Keratinocyte (primary cell): ENCODE results near the gene CGNL1. TPM values are rescaled to one million over a fixed set of nuclear protein-coding genes. Genes with fewer than 3 reads are reported as not detected.

Experiments
- DNase-seq: peaks from one replicate; pipeline ENCODE4 v3.0.0-alpha.2; 2011; ENCODE audit warnings: low read depth, missing footprints, low spot score
- FAIRE-seq: peaks from 2 replicates; lab custom pipeline; 2011; peaks lifted over from hg19 to GRCh38; lab: Jason Lieb, UNC
- H2AFZ ChIP-seq: 2 replicates; pipeline ENCODE4 v1.6.0; 2012; ENCODE audit warnings: low read length, control low read depth, inconsistent platforms; ENCODE audit not compliant: control insufficient read depth
- H3K27ac ChIP-seq: 2 replicates; pipeline ENCODE4 v1.5.1; 2011; ENCODE audit warnings: low read length; ENCODE audit not compliant: control insufficient read depth, insufficient read depth
- H3K27me3 ChIP-seq: 3 replicates; pipeline ENCODE4 v1.6.0; 2011; ENCODE audit warnings: low read length; ENCODE audit not compliant: control insufficient read depth, insufficient read depth; ENCODE audit errors: extremely low read depth
- H3K36me3 ChIP-seq, 2 experiments: 2 replicates in 1 of 2; 3 replicates in 1 of 2; pipeline ENCODE4 v1.5.1; 2011; ENCODE audit warnings: low read length in 2 of 2, mild to moderate bottlenecking in 1 of 2; ENCODE audit not compliant: control insufficient read depth in 2 of 2, insufficient read depth in 2 of 2; ENCODE audit errors: extremely low read depth in 1 of 2
- H3K4me1 ChIP-seq: 3 replicates; pipeline ENCODE4 v1.5.1; 2011; ENCODE audit warnings: low read length; ENCODE audit not compliant: control insufficient read depth, insufficient read depth; ENCODE audit errors: extremely low read depth
- H3K4me2 ChIP-seq: 3 replicates; pipeline ENCODE4 v1.6.0; 2011; ENCODE audit warnings: low read depth, low read length; ENCODE audit not compliant: control insufficient read depth, insufficient read depth; ENCODE audit errors: extremely low read depth
- H3K4me3 ChIP-seq, 3 experiments: fragments of 200-600 bp in 1 of 3; sonication (generic) in 1 of 3; 2 replicates in 2 of 3; 3 replicates in 1 of 3; pipeline ENCODE4 v1.5.1; 2011 to 2016; ENCODE audit warnings: low read length in 3 of 3, mild to moderate bottlenecking in 3 of 3, control low read depth in 2 of 3, inconsistent platforms in 1 of 3, low read depth in 1 of 3, mixed read lengths in 1 of 3, mixed run types in 1 of 3, moderate library complexity in 1 of 3; ENCODE audit not compliant: control insufficient read depth in 2 of 3, insufficient read depth in 2 of 3; ENCODE audit errors: extremely low read depth in 1 of 3
- H3K79me2 ChIP-seq: 2 replicates; pipeline ENCODE4 v1.6.0; 2012; ENCODE audit warnings: low read length; ENCODE audit not compliant: control insufficient read depth, insufficient read depth
- H3K9ac ChIP-seq: 3 replicates; pipeline ENCODE4 v1.6.0; 2011; ENCODE audit warnings: low read length; ENCODE audit not compliant: control insufficient read depth, insufficient read depth; ENCODE audit errors: extremely low read depth
- H3K9me1 ChIP-seq: 3 replicates; pipeline ENCODE4 v1.6.0; 2011; ENCODE audit warnings: low read length; ENCODE audit not compliant: control insufficient read depth, insufficient read depth; ENCODE audit errors: extremely low read depth
- H3K9me3 ChIP-seq: 2 replicates; pipeline ENCODE4 v1.5.1; 2012; ENCODE audit warnings: low read depth, low read length; ENCODE audit not compliant: control insufficient read depth
- H4K20me1 ChIP-seq: 3 replicates; pipeline ENCODE4 v1.6.0; 2011; ENCODE audit warnings: low read length; ENCODE audit not compliant: control insufficient read depth, insufficient read depth; ENCODE audit errors: extremely low read depth
- EZH2 ChIP-seq: IDR thresholded peaks from one replicate; pipeline ENCODE4 v1.6.1; 2012; ENCODE audit warnings: inconsistent platforms, mild to moderate bottlenecking, low read length, moderate library complexity
- dilution Hi-C: fragments of 300-500 bp; cut with MboI; formaldehyde crosslinking; loops from one replicate; pipeline ENCODE4 v1.7.0; 2020; ENCODE audit warnings: low sequenced_read_pairs; ENCODE audit not compliant: extremely low pct_ligation_motif_present
- polyA plus RNA-seq, 5 experiments: library from polyadenylated mRNA; depleted of rRNA in 3 of 5; stranded (reverse) in 3 of 5; stranded (forward) in 1 of 5; unstranded in 1 of 5; fragments of >200 nt; gene quantifications; 1 replicate in 1 of 5; 2 replicates in 3 of 5; 3 replicates in 1 of 5; pipeline versions ENCODE4 v1.2.1 to v1.2.3, GENCODE V29; 2011 to 2012; ENCODE audit warnings: missing spikeins in 2 of 5, low read depth in 1 of 5, low replicate concordance in 1 of 5
- TF ChIP-seq, protein P1 (sequence below), 3 experiments: IDR thresholded peaks in 1 of 3; conservative IDR thresholded peaks in 1 of 3; optimal IDR thresholded peaks in 1 of 3; 2 replicates in 2 of 3; 3 replicates in 1 of 3; pipeline versions ENCODE3 to v1.5.1; 2011; ENCODE audit warnings: low read length in 3 of 3, mild to moderate bottlenecking in 3 of 3, moderate library complexity in 2 of 3, control low read depth in 1 of 3, inconsistent platforms in 1 of 3; ENCODE audit not compliant: insufficient read depth in 2 of 3; ENCODE audit errors: extremely low read depth in 1 of 3

The CGNL1 gene
- polyA plus RNA-seq, 1 donor (not counting 4 experiments of a cell fraction or from before 2014, with no cell fraction given), result 0.05 TPM

DNA sequence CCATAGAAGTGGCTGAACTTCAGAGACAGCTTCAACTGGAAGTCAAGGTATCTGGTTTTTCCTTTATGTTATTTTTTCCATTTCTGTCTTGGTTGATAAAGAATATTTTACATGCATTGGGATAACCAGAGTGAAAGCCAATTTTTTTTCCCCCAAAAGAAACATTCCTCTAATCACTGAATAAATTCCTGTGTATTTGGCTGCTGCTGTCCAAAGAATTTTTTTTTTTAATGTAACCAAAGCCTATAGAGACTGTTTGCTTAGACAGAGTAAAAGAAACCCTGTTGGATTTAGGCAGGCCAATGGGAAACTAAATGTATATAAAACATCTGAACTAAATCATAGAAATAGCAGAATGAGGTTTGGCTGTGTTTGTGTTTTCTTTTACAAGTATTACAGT lies 75.2 kb downstream of the CGNL1 start:
- TF ChIP-seq, protein P1, sequence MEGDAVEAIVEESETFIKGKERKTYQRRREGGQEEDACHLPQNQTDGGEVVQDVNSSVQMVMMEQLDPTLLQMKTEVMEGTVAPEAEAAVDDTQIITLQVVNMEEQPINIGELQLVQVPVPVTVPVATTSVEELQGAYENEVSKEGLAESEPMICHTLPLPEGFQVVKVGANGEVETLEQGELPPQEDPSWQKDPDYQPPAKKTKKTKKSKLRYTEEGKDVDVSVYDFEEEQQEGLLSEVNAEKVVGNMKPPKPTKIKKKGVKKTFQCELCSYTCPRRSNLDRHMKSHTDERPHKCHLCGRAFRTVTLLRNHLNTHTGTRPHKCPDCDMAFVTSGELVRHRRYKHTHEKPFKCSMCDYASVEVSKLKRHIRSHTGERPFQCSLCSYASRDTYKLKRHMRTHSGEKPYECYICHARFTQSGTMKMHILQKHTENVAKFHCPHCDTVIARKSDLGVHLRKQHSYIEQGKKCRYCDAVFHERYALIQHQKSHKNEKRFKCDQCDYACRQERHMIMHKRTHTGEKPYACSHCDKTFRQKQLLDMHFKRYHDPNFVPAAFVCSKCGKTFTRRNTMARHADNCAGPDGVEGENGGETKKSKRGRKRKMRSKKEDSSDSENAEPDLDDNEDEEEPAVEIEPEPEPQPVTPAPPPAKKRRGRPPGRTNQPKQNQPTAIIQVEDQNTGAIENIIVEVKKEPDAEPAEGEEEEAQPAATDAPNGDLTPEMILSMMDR (optimal IDR thresholded peaks at IDR 0.05 in 1 of 3, IDR thresholded peaks at IDR 0.05 in 1 of 3, conservative IDR thresholded peaks at IDR 0.05 in 1 of 3; ENCODE audit: extremely low read depth in 1 of 3, insufficient read depth in 2 of 3, low read length in 3 of 3), result no peak
- TF ChIP-seq EZH2, result no peak
- Histone ChIP-seq H3K9ac (no peak overlapping the region), H3K9me3 (no peaks in the 10 kb centered on the region), H3K27ac (no peak overlapping the region), H3K4me1 (no peaks in the 10 kb centered on the region), H3K27me3 (no peaks in the 10 kb centered on the region), H3K36me3 (no peaks in the 10 kb centered on the region), H3K9me1 (no peaks in the 10 kb centered on the region), H3K4me2 (no peak overlapping the region), H4K20me1 (no peaks in the 10 kb centered on the region), H2AFZ (no peak overlapping the region), H3K4me3 (no peak overlapping the region), H3K79me2 (no peaks in the 10 kb centered on the region)
- no peak for DNase-seq
- dilution Hi-C loops, result no loop called here
- FAIRE-seq, result no peak

DNA sequence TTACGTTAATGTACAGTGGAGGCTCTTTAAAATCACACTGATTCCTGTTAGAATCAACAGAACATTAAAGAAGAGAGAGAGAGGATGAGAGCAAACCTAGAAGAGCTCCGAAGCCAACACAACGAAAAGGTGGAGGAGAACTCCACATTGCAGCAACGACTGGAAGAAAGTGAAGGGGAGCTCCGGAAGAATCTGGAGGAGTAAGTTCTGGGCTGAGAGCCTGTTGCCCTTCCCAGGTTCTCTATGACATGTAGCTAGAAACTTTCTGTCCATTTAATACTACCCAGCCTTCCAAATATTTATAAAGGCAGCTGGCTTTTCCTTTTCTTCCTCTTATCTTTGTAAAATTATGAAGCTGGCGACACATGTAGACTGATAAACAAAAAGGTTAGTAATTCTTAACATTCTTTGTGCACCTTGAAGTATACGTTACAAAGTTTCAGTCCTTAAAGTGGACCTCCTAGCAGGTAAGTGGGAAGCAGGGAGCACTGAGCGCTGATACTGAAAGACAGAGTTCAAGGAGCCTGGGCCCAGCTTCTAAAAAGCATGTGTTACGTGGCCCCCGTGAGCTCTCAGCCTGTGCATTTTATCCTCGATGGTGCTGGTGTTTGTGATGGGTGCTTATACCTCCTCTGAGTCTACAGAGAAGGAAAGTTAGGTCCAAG lies 75.9 kb downstream of the CGNL1 start:
- TF ChIP-seq, protein P1 (optimal IDR thresholded peaks at IDR 0.05 in 1 of 3, IDR thresholded peaks at IDR 0.05 in 1 of 3, conservative IDR thresholded peaks at IDR 0.05 in 1 of 3; ENCODE audit: extremely low read depth in 1 of 3, insufficient read depth in 2 of 3, low read length in 3 of 3), result no peak
- no peak for TF ChIP-seq EZH2
- Histone ChIP-seq H3K27ac (no peak overlapping the region), H3K9me1 (no peaks in the 10 kb centered on the region), H3K4me2 (no peak overlapping the region), H4K20me1 (no peaks in the 10 kb centered on the region), H3K9ac (no peak overlapping the region), H3K4me1 (no peaks in the 10 kb centered on the region), H3K4me3 (no peak overlapping the region), H3K27me3 (no peaks in the 10 kb centered on the region), H2AFZ (no peak overlapping the region), H3K79me2 (no peaks in the 10 kb centered on the region), H3K9me3 (no peaks in the 10 kb centered on the region), H3K36me3 (no peaks in the 10 kb centered on the region)
- dilution Hi-C loops, result no loop called here
- FAIRE-seq (no peak), DNase-seq (no peak)
